Fibroblast of villous mesenchyme (primary cell): ENCODE data around the gene SPO11. TPM values are rescaled to one million over a fixed set of nuclear protein-coding genes. Genes with fewer than 3 reads are reported as not detected.

Source experiments
- DNase-seq: peaks from one replicate; pipeline ENCODE4 v3.0.0-alpha.2; 2010; ENCODE audit warnings: low read depth
- H3K4me3 ChIP-seq: 2 replicates; pipeline ENCODE4 v1.5.1; 2011; ENCODE audit warnings: low read depth, mild to moderate bottlenecking, low read length
- CTCF ChIP-seq: IDR thresholded peaks from 2 replicates; pipeline ENCODE4 v1.5.1; 2012; ENCODE audit warnings: low read depth, mild to moderate bottlenecking, low read length; ENCODE audit not compliant: insufficient read depth
- total RNA-seq: library from RNA; depleted of rRNA; stranded (reverse); fragments of >200 nt; gene quantifications from 2 replicates; pipeline ENCODE4 v1.2.3, GENCODE V29; 2012

Gene SPO11
- total RNA-seq, 1 donor, result not detected

- TF ChIP-seq CTCF, result no peak
- no peak overlapping the region for H3K4me3 ChIP-seq
These were observed 13.6 kb upstream of the SPO11 start for GRCh38 chr20:57315976-57316480.

GRCh38 chr20:57316795-57317201 lies 12.8 kb upstream of the SPO11 start:
- TF ChIP-seq CTCF, result no peak
- no peak overlapping the region for H3K4me3 ChIP-seq
- DNase-seq, result no peak

More at GRCh38 chr20:57315976-57316480, 13.6 kb upstream of the SPO11 start:
- no peak for DNase-seq

- no peak overlapping the region for H3K4me3 ChIP-seq
- TF ChIP-seq CTCF, result no peak
- no peak for DNase-seq
These were observed 12.3 kb upstream of the SPO11 start for GRCh38 chr20:57317316-57317788.

GRCh38 chr20:57317789-57318371 lies 11.7 kb upstream of the SPO11 start:
- no peak for TF ChIP-seq CTCF
- H3K4me3 ChIP-seq, result no peak overlapping the region
- no peak for DNase-seq

- TF ChIP-seq CTCF, result no peak
- no peak for DNase-seq
- H3K4me3 ChIP-seq, result no peak overlapping the region
These were observed 10.0 kb upstream of the SPO11 start for GRCh38 chr20:57319584-57319983.

- H3K4me3 ChIP-seq, result no peak overlapping the region
- TF ChIP-seq CTCF, result no peak
- no peak for DNase-seq
These were observed 9.2 kb upstream of the SPO11 start for GRCh38 chr20:57320358-57320757.

- no peak overlapping the region for H3K4me3 ChIP-seq
- TF ChIP-seq CTCF, result no peak
- no peak for DNase-seq
These were observed 8.5 kb upstream of the SPO11 start for GRCh38 chr20:57321142-57321541.
